ENCODE data around the gene CAPN15.

The CAPN15 gene

DNA sequence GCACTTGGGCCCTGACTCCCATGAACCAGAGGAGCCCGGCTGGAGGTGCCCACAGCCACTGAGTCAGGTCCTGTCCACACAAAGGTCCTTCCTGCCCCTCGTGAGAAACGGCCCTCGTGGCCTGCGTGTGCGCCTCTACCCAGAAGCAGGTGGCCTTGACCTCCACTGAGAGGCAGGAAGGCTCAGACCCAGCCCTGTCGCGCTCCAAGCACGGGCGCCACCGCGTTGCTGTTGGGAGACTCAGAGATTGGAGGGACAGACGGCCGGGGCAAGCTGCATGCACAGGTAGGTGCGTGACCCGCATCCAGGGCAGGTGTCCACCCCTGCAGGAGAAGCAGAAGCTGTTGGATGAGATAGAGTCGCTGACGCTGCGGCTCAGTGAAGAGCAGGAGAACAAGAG lies 8.1 kb upstream of the CAPN15 start:
- Histone ChIP-seq H3K4me1 (ENCODE audit: control insufficient read depth in 1 of 2, insufficient read depth in 2 of 2, low read length in 2 of 2) (peaks cover 0 to 11% of the 10 kb centered on the region in 2 donors), H3K27ac (ENCODE audit: low read depth, low read length) (no peak overlapping the region), H3K36me3 (ENCODE audit: control insufficient read depth in 1 of 2, insufficient read depth in 2 of 2, low read length in 2 of 2) (peaks cover 18 to 49% of the 10 kb centered on the region in 2 donors), H3K4me3 (ENCODE audit: low read depth in 1 of 2, low read length in 2 of 2) (no peak overlapping the region), H3K9me3 (ENCODE audit: control insufficient read depth in 1 of 2, low read length in 2 of 2) (no peaks in the 10 kb centered on the region), H3K27me3 (ENCODE audit: control insufficient read depth in 1 of 2, insufficient read depth in 2 of 2, low read length in 2 of 2) (no peaks in the 10 kb centered on the region), H3K9ac (ENCODE audit: low read depth in 1 of 2, low read length in 2 of 2) (no peak overlapping the region)

- no peak overlapping the region for H3K4me3 ChIP-seq (ENCODE audit: low read depth in 1 of 2, low read length in 2 of 2)
- H3K27ac ChIP-seq (ENCODE audit: low read depth, low read length): no peak overlapping the region
- H3K4me1 ChIP-seq (ENCODE audit: control insufficient read depth in 1 of 2, insufficient read depth in 2 of 2, low read length in 2 of 2): peaks cover 2 to 11% of the 10 kb centered on the region in 2 donors
- H3K36me3 ChIP-seq (ENCODE audit: control insufficient read depth in 1 of 2, insufficient read depth in 2 of 2, low read length in 2 of 2): peaks cover 18 to 44% of the 10 kb centered on the region in 2 donors
- no peaks in the 10 kb centered on the region for H3K9me3 ChIP-seq (ENCODE audit: control insufficient read depth in 1 of 2, low read length in 2 of 2)
- no peaks in the 10 kb centered on the region for H3K27me3 ChIP-seq (ENCODE audit: control insufficient read depth in 1 of 2, insufficient read depth in 2 of 2, low read length in 2 of 2)
- no peak overlapping the region for H3K9ac ChIP-seq (ENCODE audit: low read depth in 1 of 2, low read length in 2 of 2)
Observed at GRCh38 chr16:519841-520687, 7.4 kb upstream of the CAPN15 start.

GRCh38 chr16:520847-521246 lies 6.7 kb upstream of the CAPN15 start:
- Histone ChIP-seq H3K27me3 (ENCODE audit: control insufficient read depth in 1 of 2, insufficient read depth in 2 of 2, low read length in 2 of 2) (no peaks in the 10 kb centered on the region), H3K36me3 (ENCODE audit: control insufficient read depth in 1 of 2, insufficient read depth in 2 of 2, low read length in 2 of 2) (peaks cover 13 to 36% of the 10 kb centered on the region in 2 donors), H3K27ac (ENCODE audit: low read depth, low read length) (no peak overlapping the region), H3K4me3 (ENCODE audit: low read depth in 1 of 2, low read length in 2 of 2) (no peak overlapping the region), H3K4me1 (ENCODE audit: control insufficient read depth in 1 of 2, insufficient read depth in 2 of 2, low read length in 2 of 2) (peaks cover 10 to 19% of the 10 kb centered on the region in 2 donors), H3K9ac (ENCODE audit: low read depth in 1 of 2, low read length in 2 of 2) (no peak overlapping the region), H3K9me3 (ENCODE audit: control insufficient read depth in 1 of 2, low read length in 2 of 2) (no peaks in the 10 kb centered on the region)

- no peak overlapping the region for H3K9ac ChIP-seq (ENCODE audit: low read depth in 1 of 2, low read length in 2 of 2)
- no peak overlapping the region for H3K4me3 ChIP-seq (ENCODE audit: low read depth in 1 of 2, low read length in 2 of 2)
- H3K27ac ChIP-seq (ENCODE audit: low read depth, low read length): no peak overlapping the region
- peaks cover 9 to 30% of the 10 kb centered on the region in 2 donors for H3K36me3 ChIP-seq (ENCODE audit: control insufficient read depth in 1 of 2, insufficient read depth in 2 of 2, low read length in 2 of 2)
- no peaks in the 10 kb centered on the region for H3K27me3 ChIP-seq (ENCODE audit: control insufficient read depth in 1 of 2, insufficient read depth in 2 of 2, low read length in 2 of 2)
- no peaks in the 10 kb centered on the region for H3K9me3 ChIP-seq (ENCODE audit: control insufficient read depth in 1 of 2, low read length in 2 of 2)
- H3K4me1 ChIP-seq (ENCODE audit: control insufficient read depth in 1 of 2, insufficient read depth in 2 of 2, low read length in 2 of 2): peaks cover 17 to 27% of the 10 kb centered on the region in 2 donors
Observed at GRCh38 chr16:521381-522210, 5.9 kb upstream of the CAPN15 start.

DNA sequence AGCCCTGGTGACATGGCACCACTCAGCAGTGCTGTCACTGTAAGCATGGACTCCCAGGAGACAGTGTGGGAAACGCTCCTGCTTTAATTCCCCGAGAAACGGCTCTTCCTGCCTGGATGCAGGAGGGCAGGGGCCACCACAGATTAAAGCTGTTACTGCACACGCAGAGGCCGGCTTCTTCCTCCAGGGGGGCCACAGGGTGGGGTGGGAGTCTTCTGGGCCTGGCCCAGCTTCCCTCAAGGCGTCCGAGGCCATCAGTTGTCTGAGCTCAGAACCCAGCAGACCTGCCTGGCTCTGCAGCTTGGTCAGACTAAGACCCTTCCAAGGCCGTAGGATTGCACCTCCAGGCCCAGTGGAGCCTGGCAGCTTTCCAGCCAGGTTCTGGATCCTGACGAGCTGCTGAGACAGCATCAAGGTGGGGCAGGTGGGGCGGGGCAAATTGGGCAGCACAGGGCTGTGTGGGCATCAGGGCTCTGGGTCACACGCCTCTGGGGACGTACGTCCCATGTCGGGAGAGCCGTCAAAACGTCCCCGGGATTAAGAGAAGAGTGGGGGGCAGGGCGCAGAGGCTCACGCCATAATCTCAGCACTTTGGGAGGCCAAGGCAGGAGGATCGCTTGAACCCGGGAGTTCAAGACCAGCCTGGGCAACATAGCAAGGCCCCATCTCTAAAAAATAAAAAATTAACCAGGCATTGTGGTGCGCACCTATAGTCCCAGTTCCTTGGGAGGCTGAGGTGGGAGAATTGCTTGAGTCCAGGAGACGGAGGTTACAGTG lies 5.0 kb upstream of the CAPN15 start:
- Histone ChIP-seq H3K9me3 (ENCODE audit: control insufficient read depth in 1 of 2, low read length in 2 of 2) (no peaks in the 10 kb centered on the region), H3K36me3 (ENCODE audit: control insufficient read depth in 1 of 2, insufficient read depth in 2 of 2, low read length in 2 of 2) (peaks cover 9 to 27% of the 10 kb centered on the region in 2 donors), H3K27ac (ENCODE audit: low read depth, low read length) (no peak overlapping the region), H3K4me1 (ENCODE audit: control insufficient read depth in 1 of 2, insufficient read depth in 2 of 2, low read length in 2 of 2) (peaks cover 18 to 30% of the 10 kb centered on the region in 2 donors), H3K4me3 (ENCODE audit: low read depth in 1 of 2, low read length in 2 of 2) (no peak overlapping the region), H3K9ac (ENCODE audit: low read depth in 1 of 2, low read length in 2 of 2) (no peak overlapping the region), H3K27me3 (ENCODE audit: control insufficient read depth in 1 of 2, insufficient read depth in 2 of 2, low read length in 2 of 2) (no peaks in the 10 kb centered on the region)

DNA sequence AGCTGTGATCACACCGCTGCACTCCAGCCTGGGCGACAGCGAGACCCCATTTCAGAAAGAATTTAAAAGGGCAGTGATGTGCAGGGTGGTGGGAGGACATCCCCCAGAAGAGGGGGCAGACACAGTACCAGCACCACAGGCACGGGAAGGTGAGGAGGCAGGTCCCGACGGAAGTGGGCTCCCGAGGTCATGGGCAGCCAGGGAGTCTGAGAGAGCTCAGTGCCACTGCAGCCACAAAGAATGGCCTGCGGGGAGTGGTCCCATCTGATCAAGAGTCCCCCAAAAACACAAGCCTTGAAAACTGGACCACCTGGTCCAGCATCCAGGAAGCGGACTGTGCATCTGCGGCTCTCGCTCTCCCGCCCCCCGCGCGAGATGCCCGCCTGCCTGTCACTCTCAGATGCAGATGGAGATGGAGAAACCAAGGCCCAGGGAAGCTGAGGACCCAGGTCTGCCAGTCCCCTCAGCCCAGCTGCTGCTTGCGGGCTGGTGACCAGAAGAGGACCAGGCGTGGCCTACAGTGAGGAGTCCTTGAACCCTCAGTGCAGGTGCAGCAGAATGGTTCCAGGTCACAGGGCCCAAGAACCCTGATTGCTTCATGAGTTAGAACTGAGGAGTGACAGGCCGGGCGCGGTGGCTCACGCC lies 4.3 kb upstream of the CAPN15 start:
- no peak overlapping the region for H3K4me3 ChIP-seq (ENCODE audit: low read depth in 1 of 2, low read length in 2 of 2)
- H3K27ac ChIP-seq (ENCODE audit: low read depth, low read length): no peak overlapping the region
- H3K36me3 ChIP-seq (ENCODE audit: control insufficient read depth in 1 of 2, insufficient read depth in 2 of 2, low read length in 2 of 2): peaks cover 9 to 26% of the 10 kb centered on the region in 2 donors

GRCh38 chr16:524274-525040 lies 3.1 kb upstream of the CAPN15 start:
- no peaks in the 10 kb centered on the region for H3K27me3 ChIP-seq (ENCODE audit: control insufficient read depth in 1 of 2, insufficient read depth in 2 of 2, low read length in 2 of 2)
- no peak overlapping the region for H3K4me3 ChIP-seq (ENCODE audit: low read depth in 1 of 2, low read length in 2 of 2)
- no peak overlapping the region for H3K27ac ChIP-seq (ENCODE audit: low read depth, low read length)
- no peaks in the 10 kb centered on the region for H3K9me3 ChIP-seq (ENCODE audit: control insufficient read depth in 1 of 2, low read length in 2 of 2)
- peaks cover 11 to 18% of the 10 kb centered on the region in 2 donors for H3K36me3 ChIP-seq (ENCODE audit: control insufficient read depth in 1 of 2, insufficient read depth in 2 of 2, low read length in 2 of 2)
- H3K9ac ChIP-seq (ENCODE audit: low read depth in 1 of 2, low read length in 2 of 2): no peak overlapping the region
- peaks cover 26 to 41% of the 10 kb centered on the region in 2 donors for H3K4me1 ChIP-seq (ENCODE audit: control insufficient read depth in 1 of 2, insufficient read depth in 2 of 2, low read length in 2 of 2)

More for the DNA sequence above, 4.3 kb upstream of the CAPN15 start:
- Histone ChIP-seq H3K9me3 (ENCODE audit: control insufficient read depth in 1 of 2, low read length in 2 of 2) (no peaks in the 10 kb centered on the region), H3K4me1 (ENCODE audit: control insufficient read depth in 1 of 2, insufficient read depth in 2 of 2, low read length in 2 of 2) (peaks cover 18 to 30% of the 10 kb centered on the region in 2 donors), H3K9ac (ENCODE audit: low read depth in 1 of 2, low read length in 2 of 2) (no peak overlapping the region), H3K27me3 (ENCODE audit: control insufficient read depth in 1 of 2, insufficient read depth in 2 of 2, low read length in 2 of 2) (no peaks in the 10 kb centered on the region)

DNA sequence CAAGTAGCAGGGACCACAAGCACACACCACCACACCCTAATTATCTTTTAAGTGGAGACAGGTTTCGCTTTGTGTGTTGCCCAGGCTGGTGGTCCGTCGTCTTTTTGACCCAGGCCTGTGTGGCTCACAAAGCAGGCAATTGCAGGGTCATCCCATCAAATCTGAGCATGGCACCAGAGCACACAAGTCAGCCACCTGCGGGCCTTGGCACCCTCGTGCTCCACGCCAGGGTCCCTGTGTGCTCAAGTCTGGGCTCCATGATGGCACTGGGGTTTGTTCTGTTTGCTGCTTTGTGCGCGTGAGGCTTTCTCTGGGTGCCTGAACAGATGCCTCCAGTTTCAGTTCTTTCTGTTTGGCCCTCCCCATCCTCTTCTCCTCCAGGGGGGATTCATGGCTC lies 2.4 kb upstream of the CAPN15 start:
- Histone ChIP-seq H3K9ac (ENCODE audit: low read depth in 1 of 2, low read length in 2 of 2) (no peak overlapping the region), H3K4me1 (ENCODE audit: control insufficient read depth in 1 of 2, insufficient read depth in 2 of 2, low read length in 2 of 2) (peaks cover 32 to 48% of the 10 kb centered on the region in 2 donors), H3K4me3 (ENCODE audit: low read depth in 1 of 2, low read length in 2 of 2) (no peak overlapping the region), H3K27ac (ENCODE audit: low read depth, low read length) (peak overlapping the region; percentile 1), H3K9me3 (ENCODE audit: control insufficient read depth in 1 of 2, low read length in 2 of 2) (no peaks in the 10 kb centered on the region), H3K27me3 (ENCODE audit: control insufficient read depth in 1 of 2, insufficient read depth in 2 of 2, low read length in 2 of 2) (no peaks in the 10 kb centered on the region), H3K36me3 (ENCODE audit: control insufficient read depth in 1 of 2, insufficient read depth in 2 of 2, low read length in 2 of 2) (peaks cover 12 to 15% of the 10 kb centered on the region in 2 donors)

All from duodenal mucosa (tissue), 2 donors.